HG03025 (cell line): ENCODE results near the gene MKLN1.
"Not testable (repeated sequence)": the region's sequence is repeated elsewhere in the genome, so short reads cannot be mapped to it uniquely, and the experiment has no call there.

ENCODE experiments used
- ATAC-seq: cut with Tn5 transposase; IDR thresholded peaks from one replicate; pipeline ENCODE4 v1.9.1; 2021; ENCODE audit warnings: mild to moderate bottlenecking, moderate library complexity; ENCODE audit not compliant: unreplicated experiment, low FRiP score

The MKLN1 gene

DNA sequence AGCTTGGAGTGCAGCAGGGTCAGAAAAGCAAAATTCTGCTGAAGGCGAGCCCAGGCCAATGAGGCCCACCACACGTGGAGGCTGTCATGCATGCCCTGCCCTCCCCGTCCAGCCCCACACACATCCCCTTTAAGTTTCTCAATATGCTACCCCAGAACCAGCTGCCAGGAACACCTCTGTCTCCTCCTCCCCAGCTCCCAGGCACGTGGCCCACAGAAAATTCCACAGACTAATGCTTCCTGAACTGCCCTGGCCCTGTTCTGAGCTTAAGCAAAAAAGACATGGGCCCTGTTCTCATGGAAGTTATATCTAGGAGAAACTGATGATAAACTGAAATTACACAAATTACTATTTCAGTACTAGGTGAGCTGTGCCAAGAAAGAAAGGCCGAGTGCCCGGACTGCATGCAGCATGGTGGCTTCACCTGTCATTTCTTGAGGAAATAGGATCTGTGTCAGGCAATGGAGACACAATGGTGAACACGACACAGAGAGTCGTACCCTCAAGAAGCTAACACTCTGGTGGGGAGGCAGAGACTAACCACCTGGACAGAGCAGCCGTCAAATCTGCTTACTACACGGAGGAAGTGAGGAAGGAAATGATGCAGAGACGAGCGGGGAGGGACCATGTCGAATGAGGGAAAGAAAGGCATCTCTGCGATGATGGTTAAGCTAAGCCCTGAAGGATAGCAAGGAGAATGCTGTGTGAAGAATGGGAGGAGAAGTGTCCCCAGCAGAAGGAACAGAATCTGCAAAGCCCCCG, 184.3 kb downstream of the MKLN1 start:
- ATAC-seq = no peak

DNA sequence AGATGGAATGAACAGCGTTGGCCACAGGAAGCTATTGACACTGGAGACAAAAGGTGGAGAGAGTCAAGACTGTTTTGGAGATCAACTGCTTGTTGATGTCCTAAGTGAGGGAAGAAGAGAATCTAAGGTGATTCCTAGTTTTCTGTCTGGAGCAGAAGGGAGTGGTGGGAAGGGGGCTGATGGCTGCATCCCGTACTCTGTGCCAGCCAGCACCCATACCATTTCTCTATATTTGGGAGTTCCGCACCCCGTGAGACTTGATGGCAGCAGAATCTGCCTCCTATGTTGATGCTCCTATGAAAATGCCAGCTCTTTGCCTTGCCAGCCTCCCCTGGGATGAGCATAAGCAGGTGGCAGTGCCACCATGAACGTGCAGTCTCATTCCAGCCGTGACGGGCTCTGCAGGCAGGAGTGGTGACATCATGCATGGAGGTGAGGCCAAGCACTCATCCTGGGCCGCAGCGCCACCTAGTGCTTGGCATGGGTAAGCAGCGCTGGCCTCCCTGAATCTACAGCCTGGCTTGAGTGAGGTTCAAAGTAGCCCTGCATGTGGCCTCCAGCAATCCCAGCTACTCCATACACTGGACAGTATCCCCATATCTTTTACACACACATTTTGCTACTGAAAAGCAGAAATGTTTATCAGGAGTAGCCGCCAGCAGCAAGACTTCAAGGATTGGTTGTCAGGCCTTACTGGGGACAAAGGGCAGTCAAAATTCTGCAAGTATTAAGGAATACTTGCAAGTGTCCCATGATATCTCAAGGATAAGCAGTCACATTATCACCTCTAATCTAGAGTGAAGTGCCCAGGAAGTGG, 185.8 kb downstream of the MKLN1 start:
- ATAC-seq = peak; percentile 61

DNA sequence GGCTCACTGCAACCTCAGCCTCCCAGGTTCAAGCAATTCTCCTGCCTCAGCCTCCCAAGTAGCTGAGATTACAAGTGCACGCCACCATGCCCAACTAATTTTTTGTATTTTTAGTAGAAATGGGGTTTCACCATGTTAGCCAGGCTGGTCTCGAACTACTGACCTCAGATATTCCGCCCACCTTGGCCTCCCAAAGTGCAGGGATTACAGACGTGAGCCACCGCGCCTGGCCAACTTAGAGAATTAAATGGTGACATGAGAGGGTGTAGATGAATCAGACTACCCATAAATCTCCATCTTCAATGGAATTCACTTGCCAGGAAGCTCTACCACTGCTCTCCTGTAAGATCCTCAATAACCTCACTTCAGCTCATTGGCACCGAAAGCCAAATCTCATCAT, 187.8 kb downstream of the MKLN1 start:
- ATAC-seq = not testable (repeated sequence)

DNA sequence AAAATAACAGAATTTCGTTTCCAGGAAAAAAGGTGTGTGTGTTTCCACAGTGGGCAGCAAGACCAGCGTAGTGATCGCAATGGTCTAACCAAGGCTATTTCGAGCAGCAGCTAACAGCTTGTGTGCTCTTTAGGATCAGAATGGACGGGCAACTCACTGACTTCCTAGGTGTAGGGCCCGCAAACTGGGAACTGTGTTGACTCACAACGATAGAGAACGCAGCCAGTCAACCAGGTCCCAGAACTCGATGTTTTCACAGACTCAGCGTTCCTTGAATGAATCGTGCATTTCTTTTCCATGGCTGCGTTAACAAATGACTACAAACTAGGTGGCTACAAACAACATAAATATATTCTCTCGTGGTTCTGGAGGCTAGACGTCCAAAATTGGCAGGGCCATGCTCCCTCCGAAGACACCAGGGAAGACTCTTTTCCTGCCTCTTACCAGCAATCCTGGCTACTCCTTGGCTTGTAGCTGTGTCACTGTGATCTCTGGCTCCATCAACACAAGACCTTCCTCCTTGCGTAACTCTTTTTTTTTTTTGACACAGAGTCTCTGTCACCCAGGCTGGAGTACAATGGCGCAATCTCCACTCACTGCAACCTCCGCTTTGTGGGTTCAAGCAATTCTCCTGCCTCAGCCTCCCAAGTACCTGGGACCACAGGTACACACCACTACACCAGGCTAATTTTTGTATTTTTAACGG, 189.7 kb downstream of the MKLN1 start:
- ATAC-seq = no peak

DNA sequence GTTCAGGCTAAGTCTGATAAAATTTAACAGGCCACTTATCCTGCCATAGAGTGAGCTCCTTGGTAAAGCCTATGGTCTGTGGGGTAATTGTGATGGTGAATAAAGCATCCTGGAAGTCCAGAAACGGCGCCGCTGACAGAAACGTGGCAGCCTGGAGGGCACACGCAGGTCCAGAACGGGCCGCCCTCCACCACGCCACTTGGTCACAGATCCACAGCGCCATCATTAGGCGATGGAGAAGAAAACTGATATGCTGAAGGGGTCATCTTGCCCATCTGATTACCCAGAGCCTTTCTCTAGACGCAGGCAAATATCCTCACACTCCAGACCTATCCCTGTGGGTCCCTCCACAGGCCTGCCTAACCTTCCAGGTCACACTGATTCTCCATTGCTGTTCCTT, 190.9 kb downstream of the MKLN1 start:
- no peak for ATAC-seq

DNA sequence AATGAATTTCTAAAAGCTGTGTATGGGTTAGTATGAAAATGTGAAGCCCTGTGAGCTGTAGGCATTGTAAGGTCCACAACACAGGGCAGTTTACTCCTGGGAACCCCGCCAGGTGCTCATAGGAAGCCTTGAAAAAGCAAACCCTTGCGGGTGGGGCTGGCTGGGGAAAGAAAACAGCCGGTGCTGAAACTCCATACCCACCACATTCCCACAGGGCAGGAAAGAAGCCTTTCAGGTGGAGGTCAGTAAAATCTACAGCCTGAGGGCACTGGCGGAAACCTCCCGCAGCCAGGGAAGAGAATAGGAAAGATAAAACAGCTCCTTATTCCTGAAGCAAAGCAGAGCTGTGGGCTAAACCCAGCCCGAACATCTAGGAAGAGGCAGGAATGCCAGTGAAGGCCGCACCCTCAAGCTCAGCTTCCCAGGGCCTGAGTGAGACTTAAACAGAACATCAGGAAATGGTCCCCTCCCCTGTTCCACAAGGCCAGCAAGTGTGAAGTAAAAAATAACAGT, 194.0 kb downstream of the MKLN1 start:
- no peak for ATAC-seq

DNA sequence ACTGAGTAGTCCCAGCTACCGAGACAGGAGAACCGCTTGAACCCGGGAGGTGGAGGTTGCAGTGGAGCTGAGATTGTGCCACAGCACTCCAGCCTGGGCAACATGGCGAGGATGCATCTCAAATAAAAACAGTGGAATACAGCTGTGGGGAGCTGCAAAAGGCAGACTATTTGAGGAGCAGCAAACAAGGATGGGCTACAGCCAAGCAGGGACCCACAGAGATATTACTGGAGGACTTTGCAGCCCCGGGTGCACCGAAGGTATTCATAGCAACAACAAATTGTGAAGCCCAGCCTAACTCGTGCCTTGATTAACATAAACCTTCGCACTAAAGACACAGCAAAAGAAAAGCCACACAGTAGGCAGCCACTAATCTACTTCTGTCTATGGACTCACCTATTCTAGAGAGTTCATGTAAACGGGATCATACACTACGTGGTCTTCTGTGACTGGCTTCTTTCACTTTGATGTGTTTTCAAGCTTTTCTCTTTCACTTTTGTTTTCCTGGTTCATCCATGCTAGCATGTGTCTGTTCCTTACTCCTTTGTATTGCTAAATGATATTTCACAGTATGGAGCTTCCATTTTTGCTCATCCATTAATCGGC, 194.8 kb downstream of the MKLN1 start:
- ATAC-seq = no peak

DNA sequence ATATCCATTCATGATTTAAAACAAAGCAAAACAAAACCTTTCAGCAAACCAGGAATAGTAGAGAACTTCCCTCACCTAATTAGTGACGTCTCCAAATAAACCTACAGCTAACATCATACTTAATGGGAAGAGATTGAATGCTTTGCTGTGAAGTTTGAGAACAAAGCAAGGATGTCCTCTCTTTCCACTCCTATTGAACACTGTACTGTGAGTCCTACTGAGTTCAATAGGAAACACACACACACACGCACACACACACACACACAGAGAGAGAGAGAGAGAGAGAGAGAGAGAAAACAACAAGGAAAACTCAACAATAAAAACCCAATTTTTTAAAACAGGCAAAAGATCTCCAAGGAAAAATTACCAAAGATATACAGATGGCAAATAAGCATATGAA, 196.4 kb downstream of the MKLN1 start:
- no peak for ATAC-seq

DNA sequence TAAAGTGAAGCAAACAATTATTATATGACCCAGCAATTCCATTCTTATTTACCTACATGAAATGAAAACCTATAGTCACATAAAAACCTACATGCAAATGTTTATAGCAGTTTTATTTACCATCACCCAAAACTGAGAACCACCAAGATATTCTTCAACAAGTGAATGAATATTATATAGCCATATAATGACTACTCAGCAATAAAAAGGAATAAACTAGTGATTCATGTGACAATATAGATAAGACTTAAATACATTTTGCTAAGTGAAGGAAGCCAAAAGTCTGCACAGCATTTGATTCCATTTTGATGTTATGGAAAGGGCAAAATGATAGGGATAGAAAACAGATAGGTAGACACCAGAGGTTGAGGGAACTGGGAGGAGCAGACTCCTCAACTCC, 197.0 kb downstream of the MKLN1 start:
- no peak for ATAC-seq

DNA sequence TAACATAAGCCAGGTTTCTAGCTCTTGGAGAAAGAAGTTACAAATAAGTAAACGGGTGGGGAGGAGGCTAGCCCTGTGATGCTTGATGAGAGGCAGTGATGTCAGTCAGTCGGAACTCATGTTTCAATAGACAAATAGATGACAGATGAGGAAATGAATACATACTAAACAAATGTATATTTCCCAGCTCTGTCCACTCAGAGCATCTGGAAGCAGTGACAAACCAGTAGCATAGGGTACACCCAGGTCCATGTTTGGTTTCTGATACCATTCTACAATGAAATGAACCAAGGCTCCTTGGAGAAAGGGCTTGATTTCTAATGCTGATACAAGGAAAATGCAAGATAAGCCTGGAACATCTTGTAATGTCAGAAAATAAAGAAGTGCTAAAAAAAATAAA, 198.1 kb downstream of the MKLN1 start:
- ATAC-seq = no peak

DNA sequence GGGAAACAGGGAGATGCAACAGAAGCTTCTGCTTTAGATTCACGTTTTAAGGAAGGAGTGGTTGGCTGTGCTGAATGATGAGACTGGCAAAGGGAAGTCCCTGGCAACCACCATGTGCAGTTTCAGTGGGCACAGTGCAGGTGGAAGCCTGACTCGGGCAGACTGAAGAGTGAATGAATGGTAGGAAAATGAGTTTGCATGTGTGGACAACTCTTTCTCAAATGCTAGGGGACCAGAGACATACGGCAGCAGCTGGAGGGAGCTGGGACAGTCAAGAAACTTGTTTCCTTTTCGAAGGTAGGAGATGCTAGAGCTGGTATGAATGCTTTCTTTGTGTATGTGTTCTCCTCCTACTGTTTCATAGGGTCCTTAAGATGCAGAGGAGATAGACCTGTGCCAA, 199.8 kb downstream of the MKLN1 start:
- ATAC-seq = no peak

DNA sequence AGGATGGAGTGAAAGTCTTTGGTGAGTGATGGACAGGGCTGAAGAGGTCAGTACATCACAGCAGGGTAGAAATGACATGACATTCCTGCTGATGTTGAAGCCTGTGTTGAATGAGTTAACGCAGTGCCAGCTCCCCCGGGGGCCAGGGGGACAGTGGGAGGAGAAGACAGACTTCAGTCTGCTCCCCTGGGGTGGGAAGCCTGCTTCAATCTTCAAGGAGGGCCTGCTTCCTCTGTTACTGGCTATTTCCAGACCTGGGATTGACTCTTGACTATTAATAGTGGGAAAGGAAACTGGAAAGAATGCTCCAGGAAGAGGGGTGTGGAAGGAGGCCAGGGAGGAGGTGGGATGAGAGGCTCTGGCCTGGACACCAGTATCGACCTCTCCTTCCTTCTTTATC, 201.5 kb downstream of the MKLN1 start:
- no peak for ATAC-seq

DNA sequence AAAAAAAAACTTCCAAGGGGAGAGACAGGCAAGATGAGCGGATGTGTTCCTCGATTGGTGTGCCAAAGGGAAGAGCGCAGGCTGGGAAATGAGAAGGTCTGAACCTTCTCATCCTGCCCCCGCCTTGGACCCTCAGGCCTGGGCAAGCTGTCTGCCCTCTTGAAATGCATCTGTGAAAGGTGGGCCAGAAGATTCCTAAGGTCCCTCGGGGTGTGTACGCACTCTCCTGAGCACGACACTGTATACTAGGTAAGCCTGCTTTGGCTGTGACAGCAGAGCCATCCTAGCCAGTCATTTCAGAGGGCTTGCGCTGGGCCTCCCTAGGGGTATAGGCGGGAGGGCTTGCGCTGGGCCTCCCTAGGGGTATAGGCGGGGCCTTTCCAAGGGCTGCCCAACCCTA, 201.9 kb downstream of the MKLN1 start:
- ATAC-seq = no peak

DNA sequence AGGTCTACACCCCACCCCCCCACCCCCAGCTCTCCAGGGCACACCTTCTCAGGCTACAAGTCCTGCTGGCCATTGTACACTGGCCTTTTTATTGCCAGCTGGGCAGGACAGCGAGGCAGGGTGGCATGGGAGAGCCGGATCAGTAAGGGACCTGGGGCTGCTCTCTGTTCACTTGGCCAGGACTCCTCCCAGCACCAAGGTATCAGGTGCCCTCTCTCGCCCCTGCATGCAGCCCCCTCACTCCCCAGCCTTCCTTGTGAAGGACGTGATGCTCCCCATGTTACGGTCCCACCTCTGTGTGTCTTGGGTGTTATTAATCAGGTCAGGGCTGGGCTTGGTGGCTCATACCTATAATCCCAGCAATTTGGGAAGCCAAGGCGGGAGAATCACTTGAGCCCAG, 202.5 kb downstream of the MKLN1 start:
- no peak for ATAC-seq

DNA sequence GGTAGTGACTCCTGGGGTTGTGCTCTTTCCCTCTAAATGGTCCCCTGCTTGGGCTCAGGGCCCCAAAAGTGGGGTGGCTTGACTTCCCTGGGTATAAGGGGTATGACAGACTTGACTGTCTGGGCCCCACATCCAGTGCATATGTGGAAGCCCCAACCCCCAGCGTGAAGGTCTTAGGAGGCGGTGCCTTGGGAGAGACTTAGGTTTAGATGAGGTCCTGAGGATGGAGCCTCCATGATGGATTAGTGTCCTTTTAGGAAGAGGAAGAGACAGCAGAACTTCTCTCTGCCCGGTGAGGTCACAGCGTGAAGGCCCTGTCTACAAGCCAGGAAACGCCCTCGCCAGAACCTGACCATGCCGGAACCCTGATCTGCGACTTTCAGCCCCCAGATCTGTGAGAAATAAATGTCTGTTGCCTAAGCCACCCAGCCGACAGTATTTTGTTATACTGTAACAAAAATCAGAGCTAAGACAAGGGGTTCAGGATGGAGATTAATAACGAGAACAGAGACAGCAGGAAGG, 205.0 kb downstream of the MKLN1 start:
- ATAC-seq = no peak

DNA sequence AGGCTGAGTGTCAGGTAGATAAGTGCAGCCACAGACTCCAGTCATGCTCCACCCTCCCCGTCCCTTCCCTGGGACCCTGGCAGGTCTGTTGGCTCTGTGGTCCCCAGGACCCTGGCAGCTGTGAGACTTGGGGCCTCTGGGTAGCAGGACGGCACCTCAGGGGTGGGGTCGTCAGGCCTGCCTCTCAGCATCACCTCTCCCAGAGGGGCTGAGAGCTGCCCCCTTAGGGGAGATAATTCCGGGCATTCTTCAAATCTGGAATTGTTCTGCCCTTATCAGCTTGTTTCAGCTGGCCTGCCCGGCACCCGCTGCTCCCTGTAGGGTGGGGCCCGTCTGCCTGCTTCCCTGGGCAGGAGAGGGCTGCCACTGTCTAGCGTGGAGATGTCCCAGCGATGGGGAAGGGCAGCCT, 205.5 kb downstream of the MKLN1 start:
- ATAC-seq = no peak

DNA sequence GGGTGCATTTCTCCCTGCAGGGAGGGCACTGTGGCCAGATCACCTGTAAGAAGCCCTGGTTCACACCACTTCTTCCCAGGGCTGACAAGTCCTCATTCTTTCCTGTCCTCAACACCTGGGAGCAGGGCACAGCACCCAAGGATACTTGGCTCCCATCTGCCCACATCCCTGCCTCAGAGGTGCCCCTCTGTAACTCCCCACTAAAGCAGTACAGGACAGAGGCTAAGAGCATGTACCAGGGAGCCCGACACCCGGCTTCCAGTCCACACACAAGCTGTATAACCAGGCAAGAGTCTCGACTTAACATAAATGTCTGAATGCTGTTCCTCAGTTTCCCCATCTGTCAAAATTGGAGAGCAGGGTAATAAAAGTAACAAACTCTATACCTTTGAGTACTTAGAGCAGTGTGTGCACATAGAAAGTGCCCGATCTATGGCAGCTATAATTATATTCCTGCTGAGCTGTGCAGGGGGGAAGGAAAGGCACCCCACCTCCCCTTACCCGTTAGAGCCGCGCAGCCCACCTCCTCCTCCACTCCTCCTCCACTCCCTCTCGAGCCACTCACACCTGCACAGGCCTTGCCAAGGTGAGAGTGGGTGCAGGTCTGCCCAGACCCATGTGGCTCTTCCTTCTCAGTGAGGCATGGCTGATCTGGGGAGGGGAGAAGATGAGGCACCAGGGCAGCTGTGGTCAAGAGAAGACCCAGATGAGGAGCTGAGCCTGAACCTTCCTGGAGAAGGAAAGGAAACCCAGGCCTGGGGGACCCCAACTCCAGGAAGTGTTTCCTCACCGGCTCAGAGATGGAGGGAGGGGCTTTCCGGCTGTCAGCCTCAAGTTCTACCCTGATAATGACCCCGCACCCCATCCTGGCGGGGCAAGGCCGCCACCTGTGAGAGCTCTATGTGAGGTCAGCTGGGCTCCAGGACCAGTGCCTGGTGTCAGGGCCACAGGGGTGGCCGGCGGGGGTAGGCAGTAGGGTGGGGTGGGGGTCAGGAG, 206.2 kb downstream of the MKLN1 start:
- no peak for ATAC-seq

DNA sequence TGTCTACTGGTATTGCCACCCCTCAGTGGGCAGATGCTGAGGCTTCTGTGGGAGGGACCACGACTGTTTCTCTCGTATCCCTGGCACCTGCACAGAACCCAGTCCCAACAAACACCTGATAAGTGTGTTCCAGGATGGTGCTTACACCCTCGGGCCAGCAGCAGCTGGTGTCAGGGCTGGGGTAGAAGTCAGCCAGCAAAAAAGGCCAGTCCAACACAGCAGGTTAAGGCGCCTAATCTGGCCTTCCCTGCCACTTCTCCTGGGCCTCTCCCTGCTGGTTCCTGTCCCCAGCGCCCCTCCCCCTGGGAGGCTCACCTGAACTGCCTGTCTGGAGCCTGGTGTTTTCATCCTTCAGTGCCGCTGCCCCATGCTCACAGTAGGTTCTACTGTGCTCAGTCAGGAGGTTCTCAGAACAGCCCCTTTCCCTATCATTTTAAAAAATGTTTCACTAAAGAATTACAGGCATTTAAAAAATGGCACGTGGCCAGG, 208.7 kb downstream of the MKLN1 start:
- ATAC-seq = no peak

DNA sequence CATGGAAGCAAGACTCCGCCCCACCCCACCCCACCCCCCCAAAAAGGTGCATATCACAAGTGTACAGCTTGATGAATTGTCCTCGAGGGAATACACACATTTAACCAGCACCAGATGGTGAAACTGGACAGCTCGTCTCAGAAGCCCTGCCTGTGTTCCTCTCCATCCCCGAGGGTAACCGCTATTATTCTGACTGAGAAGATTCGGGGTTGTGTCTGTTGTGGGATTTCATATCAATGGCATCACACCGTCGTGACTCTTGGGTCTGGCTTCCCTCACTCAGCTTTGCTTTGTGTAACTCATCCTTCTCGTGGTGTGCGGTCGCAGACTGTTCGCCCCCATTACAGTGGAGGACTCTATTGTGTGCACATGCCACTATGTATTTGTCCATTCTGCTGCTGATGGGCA, 209.9 kb downstream of the MKLN1 start:
- ATAC-seq = no peak
